Naive thymus-derived CD8-positive, alpha-beta T cell (primary cell): ENCODE measurements around the gene FEZF2. TPM values are rescaled to one million over a fixed set of nuclear protein-coding genes. Genes with fewer than 3 reads are reported as not detected.

ENCODE experiments used
- ATAC-seq, 2 donors: fragments of 150-1000 bp; cut with Tn5 transposase in 1 of 2; sonication (Bioruptor Pico), chemical (Tn5 transposase) in 1 of 2; 1 replicate in 1 of 2; 2 replicates in 1 of 2; pipeline ENCODE4 v1.10.0; 2021; ENCODE audit warnings: mild to moderate bottlenecking in 2 of 2, moderate library complexity in 2 of 2
- POLR2A ChIA-PET: fragments of 350-600 bp; sonication (Branson Sonifier 250); formaldehyde crosslinking; loops from one replicate; lab custom pipeline; 2021; ENCODE audit warnings: antibody characterized with exemption; lab: Charles Lee
- DNase-seq, 10 donors: peaks; one replicate each; pipeline versions ENCODE4 v3.0.0 to v3.0.0-alpha.2; 2020 to 2022
- H3K27ac Mint-ChIP-seq, 10 donors: one replicate each; pipeline ENCODE4 v1.8.0; 2020 to 2022; ENCODE audit warnings: mild to moderate bottlenecking in 10 of 10, mixed read lengths in 10 of 10, moderate library complexity in 4 of 10, inconsistent platforms in 1 of 10
- H3K27me3 Mint-ChIP-seq, 5 donors: one replicate each; pipeline ENCODE4 v1.8.0; 2021 to 2022; ENCODE audit warnings: mixed read lengths in 5 of 5
- H3K36me3 Mint-ChIP-seq, 3 donors: one replicate each; pipeline ENCODE4 v1.8.0; 2020 to 2022; ENCODE audit warnings: mixed read lengths in 3 of 3, mild to moderate bottlenecking in 2 of 3, inconsistent platforms in 1 of 3
- H3K4me1 Mint-ChIP-seq, 4 donors: one replicate each; pipeline ENCODE4 v1.8.0; 2021 to 2022; ENCODE audit warnings: mixed read lengths in 4 of 4
- H3K4me3 Mint-ChIP-seq, 10 donors: one replicate each; pipeline ENCODE4 v1.8.0; 2020 to 2022; ENCODE audit warnings: mild to moderate bottlenecking in 10 of 10, mixed read lengths in 10 of 10, moderate library complexity in 6 of 10, inconsistent platforms in 1 of 10
- H3K9me3 Mint-ChIP-seq, 9 donors: one replicate each; pipeline ENCODE4 v1.8.0; 2020 to 2022; ENCODE audit warnings: mixed read lengths in 9 of 9, mild to moderate bottlenecking in 3 of 9, inconsistent platforms in 1 of 9, moderate library complexity in 1 of 9
- polyA plus RNA-seq, 3 donors: library from polyadenylated mRNA; unstranded; fragments of 300-500 nt; fragmentation: Illumina TruSeq; gene quantifications; one replicate each; pipeline ENCODE4 v1.2.3, GENCODE V29; 2021
- total RNA-seq, 8 experiments: library from RNA in 2 of 8; stranded (reverse) in 2 of 8; gene quantifications; one replicate each; pipeline ENCODE4 v1.2.3 and lab custom pipeline; 2021 to 2026

The FEZF2 gene
- total RNA-seq (not detected), polyA plus RNA-seq (not detected), total RNA-seq (lab: John Stamatoyannopoulos, UW) (0 reads per million in 6 experiments)

DNA sequence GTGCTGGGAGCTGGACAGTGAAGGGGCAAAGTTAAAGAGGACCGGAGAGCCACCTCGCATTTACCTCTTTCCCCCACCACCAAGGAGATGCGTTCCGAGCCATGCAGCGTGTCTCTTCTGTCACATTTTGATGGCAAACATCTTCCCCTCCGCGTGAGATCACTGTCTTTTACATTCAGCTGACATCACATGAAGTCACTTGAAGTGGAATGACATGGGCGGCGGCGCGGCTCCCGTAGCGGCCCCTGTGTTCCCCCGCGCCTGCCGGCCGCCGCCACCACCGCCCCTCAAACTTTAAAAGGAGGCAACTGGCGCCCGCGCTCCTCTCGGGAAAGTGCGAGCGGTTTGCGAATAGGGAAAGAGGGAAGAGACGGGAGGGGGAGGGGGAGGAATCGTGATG, at the start of gene FEZF2:
FEZF2 (minus strand) TSS at position 336 of the 400 bp plus-strand sequence. CDS start 682 bp downstream, outside the sequence.
- POLR2A ChIA-PET, result no interaction called here
- H3K27ac Mint-ChIP-seq, result no peak within 1 kb of the TSS
- peaks cover 33 to 90% (median 57%) of the 10 kb centered on the region in 5 donors for H3K27me3 Mint-ChIP-seq
- no peak for DNase-seq
- peaks cover 0 to 34% (median 12%) of the 10 kb centered on the region in 4 donors for H3K4me1 Mint-ChIP-seq
- peaks cover 0 to 5% (median 4%) of the 10 kb centered on the region in 3 donors for H3K36me3 Mint-ChIP-seq
- H3K4me3 Mint-ChIP-seq, result peak within 1 kb of the TSS in 5 of 10 donors; percentile 0 to 47 (median 37)
- ATAC-seq, result no peak
- H3K9me3 Mint-ChIP-seq, result peaks cover 0 to 6% (median 0%) of the 10 kb centered on the region in 9 donors

DNA sequence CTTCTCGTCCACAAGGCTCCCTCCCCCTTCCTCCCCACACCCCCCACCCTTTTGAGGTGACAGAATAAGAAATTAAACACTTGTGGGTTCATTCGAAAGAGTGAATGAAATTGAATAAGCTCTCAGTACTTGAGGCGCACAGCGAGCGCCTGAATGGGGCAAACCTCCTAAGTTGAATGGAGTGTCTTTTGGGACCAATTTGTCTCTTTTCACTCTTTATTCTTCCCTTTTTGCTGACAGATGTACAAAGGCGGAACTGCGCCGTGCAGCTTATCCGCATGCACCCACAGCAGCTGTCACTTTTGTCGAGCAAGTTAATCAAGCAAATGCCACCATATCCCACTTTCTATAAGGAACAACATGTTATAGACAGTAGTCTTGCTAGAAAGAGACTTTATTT, 47.9 kb upstream of the FEZF2 start:
- POLR2A ChIA-PET, result no interaction called here
- Mint-ChIP-seq H3K36me3 (no peaks in the 10 kb centered on the region), H3K4me3 (no peak overlapping the region), H3K4me1 (no peaks in the 10 kb centered on the region), H3K27ac (no peak overlapping the region), H3K27me3 (peaks cover 2 to 19% (median 6%) of the 10 kb centered on the region in 5 donors), H3K9me3 (peaks cover 0 to 2% (median 0%) of the 10 kb centered on the region in 9 donors)
- DNase-seq (no peak), ATAC-seq (no peak)

DNA sequence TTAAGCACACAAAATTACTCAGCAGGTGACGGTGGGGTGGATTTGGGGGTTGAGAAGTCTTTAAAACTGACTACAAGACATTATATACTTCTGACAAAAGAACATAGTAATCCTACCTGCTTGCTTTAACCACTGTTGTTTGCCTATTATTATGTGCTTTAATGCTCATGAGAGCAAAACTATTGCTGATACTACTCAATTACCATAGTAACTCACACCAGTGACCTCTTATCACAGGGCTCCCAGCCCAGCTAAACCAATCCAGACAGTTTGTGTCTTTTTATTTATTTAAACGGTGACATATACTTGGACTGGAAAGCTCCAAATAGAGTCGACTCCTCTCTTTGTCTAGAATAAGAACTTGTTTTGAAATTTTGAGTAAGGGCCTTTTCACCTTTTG, 42.8 kb upstream of the FEZF2 start:
- ATAC-seq, result no peak
- no peak overlapping the region for H3K4me3 Mint-ChIP-seq
- POLR2A ChIA-PET, result no interaction called here
- no peaks in the 10 kb centered on the region for H3K36me3 Mint-ChIP-seq
- H3K4me1 Mint-ChIP-seq, result no peaks in the 10 kb centered on the region
- DNase-seq, result no peak
- no peak overlapping the region for H3K27ac Mint-ChIP-seq
- peaks cover 0 to 2% (median 0%) of the 10 kb centered on the region in 9 donors for H3K9me3 Mint-ChIP-seq
- peaks cover 0 to 16% (median 3%) of the 10 kb centered on the region in 5 donors for H3K27me3 Mint-ChIP-seq

DNA sequence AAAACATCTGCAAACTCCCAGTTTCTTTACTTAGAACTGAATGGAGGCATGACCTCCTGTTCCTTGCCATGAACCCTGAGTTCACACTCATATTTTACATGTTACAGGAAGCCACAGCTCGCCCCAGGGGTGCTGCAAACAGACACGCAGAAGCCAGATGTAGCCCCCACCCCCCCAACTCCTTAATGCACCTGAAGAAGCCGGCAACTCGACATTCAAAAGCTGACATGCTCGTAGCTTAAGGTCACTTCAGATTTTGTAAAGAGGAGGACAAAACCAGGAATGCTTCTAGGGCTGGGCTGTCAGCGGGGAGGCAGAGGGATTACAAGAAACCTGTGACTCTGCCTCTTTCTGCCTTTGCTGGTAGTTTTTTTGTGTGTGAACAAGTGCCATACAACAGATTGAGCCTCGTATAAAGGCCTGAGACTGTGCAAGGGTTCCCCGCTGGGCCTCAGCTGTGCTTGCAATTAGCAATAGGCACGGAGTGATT, 42.0 kb upstream of the FEZF2 start:
- no peak overlapping the region for H3K27ac Mint-ChIP-seq
- H3K4me3 Mint-ChIP-seq, result no peak overlapping the region
- H3K9me3 Mint-ChIP-seq, result no peaks in the 10 kb centered on the region
- H3K27me3 Mint-ChIP-seq, result peaks cover 0 to 10% (median 2%) of the 10 kb centered on the region in 5 donors
- H3K36me3 Mint-ChIP-seq, result no peaks in the 10 kb centered on the region
- DNase-seq (no peak), ATAC-seq (no peak)
- no peaks in the 10 kb centered on the region for H3K4me1 Mint-ChIP-seq
- POLR2A ChIA-PET, result no interaction called here

- DNase-seq (no peak), ATAC-seq (no peak)
- no peak overlapping the region for H3K4me3 Mint-ChIP-seq
- POLR2A ChIA-PET, result no interaction called here
- no peaks in the 10 kb centered on the region for H3K9me3 Mint-ChIP-seq
- no peaks in the 10 kb centered on the region for H3K4me1 Mint-ChIP-seq
- H3K27ac Mint-ChIP-seq, result no peak overlapping the region
- no peaks in the 10 kb centered on the region for H3K36me3 Mint-ChIP-seq
- peaks cover 0 to 9% (median 0%) of the 10 kb centered on the region in 5 donors for H3K27me3 Mint-ChIP-seq
These were observed 41.4 kb upstream of the FEZF2 start for GRCh38 chr3:62414786-62415185.

DNA sequence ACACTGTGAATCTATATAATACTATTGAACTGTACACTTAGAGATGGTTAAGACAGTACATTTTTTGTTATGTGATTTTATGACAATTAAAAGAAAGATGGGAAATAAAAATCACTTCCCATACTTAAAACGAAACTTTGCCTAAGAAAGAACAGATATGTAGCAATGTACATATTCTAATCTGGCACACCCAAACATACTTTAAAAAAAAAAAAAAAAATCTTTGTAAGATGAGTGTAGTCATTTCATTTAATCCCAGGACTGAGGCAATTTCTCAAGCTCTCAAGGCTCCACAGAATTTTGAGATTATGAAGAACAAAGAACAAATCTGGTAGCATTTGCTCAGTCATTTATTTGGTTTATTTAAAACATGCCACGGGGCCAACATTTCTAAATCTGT, 40.3 kb upstream of the FEZF2 start:
- H3K36me3 Mint-ChIP-seq, result no peaks in the 10 kb centered on the region
- no peak overlapping the region for H3K4me3 Mint-ChIP-seq
- ATAC-seq (no peak), DNase-seq (no peak)
- H3K9me3 Mint-ChIP-seq, result no peaks in the 10 kb centered on the region
- POLR2A ChIA-PET, result no interaction called here
- H3K27me3 Mint-ChIP-seq, result peaks cover 0 to 6% (median 0%) of the 10 kb centered on the region in 5 donors
- H3K4me1 Mint-ChIP-seq, result no peaks in the 10 kb centered on the region
- no peak overlapping the region for H3K27ac Mint-ChIP-seq

DNA sequence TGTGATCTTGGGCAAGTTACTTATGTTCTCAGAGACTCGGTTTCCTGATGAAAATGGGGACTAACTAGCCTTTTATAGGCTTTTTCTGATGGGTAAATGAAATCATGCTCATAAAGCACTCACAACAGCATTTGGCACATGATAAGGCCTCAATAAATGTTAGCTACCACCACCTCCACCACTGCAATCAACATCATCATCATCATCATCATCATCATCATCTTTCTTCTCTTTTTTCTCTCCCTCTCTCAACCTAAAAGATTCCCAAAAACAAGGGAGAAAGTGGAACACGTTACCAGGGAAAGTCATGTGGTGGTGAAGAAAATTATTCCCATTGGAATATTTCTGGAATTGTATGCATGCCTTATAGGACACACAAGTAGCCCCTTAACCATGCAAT, 33.6 kb upstream of the FEZF2 start:
- no peaks in the 10 kb centered on the region for H3K4me1 Mint-ChIP-seq
- no peak overlapping the region for H3K4me3 Mint-ChIP-seq
- POLR2A ChIA-PET, result no interaction called here
- no peaks in the 10 kb centered on the region for H3K9me3 Mint-ChIP-seq
- H3K27ac Mint-ChIP-seq, result no peak overlapping the region
- DNase-seq (no peak), ATAC-seq (no peak)
- H3K36me3 Mint-ChIP-seq, result no peaks in the 10 kb centered on the region
- peaks cover 0 to 8% (median 1%) of the 10 kb centered on the region in 5 donors for H3K27me3 Mint-ChIP-seq

DNA sequence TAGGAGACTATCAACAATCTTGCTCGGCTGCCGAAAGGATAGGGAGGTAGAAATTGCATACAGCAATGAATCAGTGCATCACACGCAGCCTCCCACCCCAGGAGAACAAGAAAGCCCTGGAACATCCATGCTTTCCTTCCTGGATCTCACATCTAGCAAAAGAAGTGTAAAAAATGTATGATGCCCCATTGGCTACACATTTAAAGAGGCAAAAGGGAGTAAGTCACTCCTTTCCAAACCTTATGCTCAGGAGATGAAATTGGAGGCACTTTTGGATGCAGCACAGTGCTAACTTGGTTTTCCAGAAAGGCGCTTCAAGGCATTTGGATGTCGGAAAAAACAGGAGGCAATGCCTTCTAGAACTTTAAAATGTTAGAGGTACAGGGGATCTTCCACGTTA, 32.2 kb upstream of the FEZF2 start:
- Mint-ChIP-seq H3K9me3 (no peaks in the 10 kb centered on the region), H3K27me3 (peaks cover 0 to 8% (median 1%) of the 10 kb centered on the region in 5 donors), H3K36me3 (no peaks in the 10 kb centered on the region), H3K4me1 (no peaks in the 10 kb centered on the region), H3K27ac (peak overlapping the region in 1 of 10 donors; percentile 29), H3K4me3 (no peak overlapping the region)
- POLR2A ChIA-PET, result no interaction called here
- DNase-seq, result no peak
- no peak for ATAC-seq

DNA sequence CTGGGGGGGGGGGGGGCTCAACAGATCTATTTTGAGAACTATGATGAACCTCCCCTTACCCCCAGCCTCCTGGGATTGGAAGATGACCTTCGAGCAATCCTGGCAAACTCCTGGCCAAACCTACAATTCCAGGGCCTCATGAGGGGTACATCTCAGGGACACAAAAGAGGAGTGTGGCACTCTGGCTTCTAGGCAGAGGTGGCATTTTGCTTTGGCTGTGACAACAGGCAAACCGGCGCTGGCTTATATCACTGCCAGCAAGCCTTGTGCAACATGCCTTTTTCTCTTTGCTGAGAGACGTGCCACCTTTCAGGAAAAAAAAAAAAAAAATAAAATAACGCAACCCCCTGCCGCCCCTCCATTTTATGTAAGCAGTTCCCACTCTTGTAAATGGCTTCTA, 31.8 kb upstream of the FEZF2 start:
- H3K4me3 Mint-ChIP-seq, result no peak overlapping the region
- H3K27me3 Mint-ChIP-seq, result peaks cover 0 to 8% (median 1%) of the 10 kb centered on the region in 5 donors
- POLR2A ChIA-PET, result no interaction called here
- no peaks in the 10 kb centered on the region for H3K9me3 Mint-ChIP-seq
- no peaks in the 10 kb centered on the region for H3K36me3 Mint-ChIP-seq
- H3K4me1 Mint-ChIP-seq, result no peaks in the 10 kb centered on the region
- no peak for DNase-seq
- ATAC-seq, result no peak
- H3K27ac Mint-ChIP-seq, result no peak overlapping the region

DNA sequence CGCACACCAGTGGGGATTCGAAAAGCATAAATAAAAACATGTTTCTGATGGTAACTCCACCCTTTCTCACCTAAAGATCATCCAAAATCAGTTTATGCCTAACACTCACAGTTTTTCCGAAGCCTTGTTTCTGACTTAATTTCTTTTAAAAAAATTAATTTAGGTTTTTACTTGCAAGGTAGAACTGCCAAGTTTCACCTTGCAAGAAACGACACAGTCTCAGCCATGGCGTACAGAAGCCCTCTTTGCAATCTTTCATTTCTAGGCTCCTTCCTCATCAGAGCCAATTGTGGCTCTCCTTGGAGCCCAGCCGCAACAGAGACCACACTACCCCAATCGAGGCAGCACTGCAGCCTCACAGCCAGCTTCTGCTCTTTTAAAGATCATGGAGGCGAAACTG, 31.0 kb upstream of the FEZF2 start:
- Mint-ChIP-seq H3K27ac (no peak overlapping the region), H3K27me3 (peaks cover 0 to 8% (median 1%) of the 10 kb centered on the region in 5 donors), H3K4me3 (no peak overlapping the region), H3K36me3 (no peaks in the 10 kb centered on the region), H3K9me3 (no peaks in the 10 kb centered on the region), H3K4me1 (no peaks in the 10 kb centered on the region)
- DNase-seq (no peak), ATAC-seq (no peak)
- POLR2A ChIA-PET, result no interaction called here

- H3K36me3 Mint-ChIP-seq, result no peaks in the 10 kb centered on the region
- no peaks in the 10 kb centered on the region for H3K9me3 Mint-ChIP-seq
- no peak overlapping the region for H3K4me3 Mint-ChIP-seq
- DNase-seq (no peak), ATAC-seq (no peak)
- peaks cover 0 to 8% (median 1%) of the 10 kb centered on the region in 5 donors for H3K27me3 Mint-ChIP-seq
- no peak overlapping the region for H3K27ac Mint-ChIP-seq
- POLR2A ChIA-PET, result no interaction called here
- H3K4me1 Mint-ChIP-seq, result no peaks in the 10 kb centered on the region
These were observed 30.4 kb upstream of the FEZF2 start for GRCh38 chr3:62403765-62404164.

- H3K27me3 Mint-ChIP-seq, result peaks cover 6 to 26% (median 15%) of the 10 kb centered on the region in 5 donors
- peaks cover 0 to 6% (median 2%) of the 10 kb centered on the region in 9 donors for H3K9me3 Mint-ChIP-seq
- H3K4me3 Mint-ChIP-seq, result no peak overlapping the region
- H3K27ac Mint-ChIP-seq, result no peak overlapping the region
- no peaks in the 10 kb centered on the region for H3K4me1 Mint-ChIP-seq
- DNase-seq (no peak), ATAC-seq (no peak)
- H3K36me3 Mint-ChIP-seq, result peaks cover 0 to 10% (median 0%) of the 10 kb centered on the region in 3 donors
- POLR2A ChIA-PET, result no interaction called here
These were observed 19.4 kb upstream of the FEZF2 start for GRCh38 chr3:62392626-62393292.

- POLR2A ChIA-PET, result no interaction called here
- no peak overlapping the region for H3K4me3 Mint-ChIP-seq
- peaks cover 0 to 1% (median 0%) of the 10 kb centered on the region in 4 donors for H3K4me1 Mint-ChIP-seq
- no peak for ATAC-seq
- peaks cover 0 to 7% (median 3%) of the 10 kb centered on the region in 9 donors for H3K9me3 Mint-ChIP-seq
- peaks cover 7 to 28% (median 12%) of the 10 kb centered on the region in 5 donors for H3K27me3 Mint-ChIP-seq
- DNase-seq, result no peak
- H3K36me3 Mint-ChIP-seq, result peaks cover 0 to 5% (median 2%) of the 10 kb centered on the region in 3 donors
- no peak overlapping the region for H3K27ac Mint-ChIP-seq
These were observed 13.9 kb upstream of the FEZF2 start for GRCh38 chr3:62387251-62387650.
